Measurements from ENCODE around the gene GNG10.
A peak's percentile ranks its signal among the peaks of the same experiment; 100 is the strongest.
"Not testable (repeated sequence)": the region's sequence is repeated elsewhere in the genome, so short reads cannot be mapped to it uniquely, and the experiment has no call there.

The GNG10 gene

DNA sequence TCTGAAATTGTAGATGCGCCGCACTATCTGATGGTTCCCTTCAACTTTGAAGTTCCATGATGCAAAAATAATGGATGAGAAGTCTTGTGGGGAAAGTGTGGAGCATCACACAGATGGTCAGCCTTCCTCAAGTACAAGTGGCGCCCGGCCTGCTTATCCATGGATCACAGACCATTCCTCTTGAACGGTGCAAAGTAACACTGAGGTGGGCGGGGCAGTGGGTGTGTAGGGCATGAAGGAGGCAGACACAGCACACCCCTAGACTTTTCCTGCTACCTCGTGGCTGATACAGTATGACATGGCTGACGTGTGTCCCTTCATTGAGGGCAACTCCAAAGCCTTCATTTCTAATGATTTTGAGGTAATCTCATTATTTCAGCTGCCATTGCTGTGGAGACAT, 2.5 kb upstream of the GNG10 start:
- no peak for DNase-seq

DNA sequence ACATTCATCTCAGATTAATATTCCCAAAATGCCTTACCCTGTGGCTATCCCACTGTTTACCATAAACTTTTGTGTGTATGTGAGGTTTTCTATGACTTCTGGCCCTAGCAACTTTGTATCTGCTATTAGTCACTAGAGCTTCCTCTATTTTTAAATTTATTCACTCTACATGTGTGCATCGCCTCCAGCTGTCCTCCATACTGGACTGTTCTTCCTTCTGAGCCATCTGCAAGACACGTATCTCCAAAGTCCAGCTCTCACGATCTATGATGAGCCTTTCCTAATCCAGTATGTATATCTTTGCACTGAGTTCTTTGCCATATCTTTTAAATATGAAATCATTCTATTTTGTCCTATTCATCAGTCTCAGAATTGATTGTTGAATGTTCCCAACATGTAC, 1.7 kb upstream of the GNG10 start:
- DNase-seq = no peak

- DNase-seq = peak; percentile 3
Measured at GRCh38 chr9:111661802-111662521, 557 bp downstream of the GNG10 start.

- DNase-seq = no peak
Measured at GRCh38 chr9:111662576-111663300, 1.3 kb downstream of the GNG10 start.

- no peak for DNase-seq
Measured at GRCh38 chr9:111663301-111663823, 2.0 kb downstream of the GNG10 start.

DNA sequence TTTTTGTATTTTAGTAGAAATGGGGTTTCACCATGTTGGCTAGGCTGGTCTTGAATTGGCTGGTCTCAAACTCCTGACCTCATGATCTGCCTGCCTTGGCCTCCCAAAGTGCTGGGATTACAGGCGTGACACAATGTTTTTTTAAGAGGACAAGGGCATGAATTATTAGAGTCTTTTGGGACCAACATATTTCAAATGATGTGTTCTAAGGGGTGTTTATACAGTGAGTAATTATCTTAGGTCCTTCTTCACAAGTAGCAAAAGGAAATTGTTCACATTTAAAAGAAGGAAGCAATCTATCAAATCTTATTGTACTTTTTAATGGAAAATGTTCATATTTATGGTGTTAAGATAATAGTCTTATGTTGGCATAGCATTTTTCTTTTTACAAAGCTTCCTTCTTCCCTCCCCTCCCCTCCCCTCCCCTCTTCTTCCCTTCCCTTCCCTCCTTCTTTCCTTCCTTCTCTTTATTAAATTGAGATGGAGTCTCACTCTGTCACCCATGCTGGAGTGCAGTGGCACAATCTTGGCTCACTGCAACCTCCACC, 6.7 kb downstream of the GNG10 start:
- no peak for DNase-seq

GRCh38 chr9:111668601-111669000, 7.2 kb downstream of the GNG10 start:
- not testable (repeated sequence) for DNase-seq

- DNase-seq = no peak
Measured at GRCh38 chr9:111674319-111674718, 12.9 kb downstream of the GNG10 start.

GRCh38 chr9:111676116-111676515, 14.7 kb downstream of the GNG10 start:
- DNase-seq = no peak

DNA sequence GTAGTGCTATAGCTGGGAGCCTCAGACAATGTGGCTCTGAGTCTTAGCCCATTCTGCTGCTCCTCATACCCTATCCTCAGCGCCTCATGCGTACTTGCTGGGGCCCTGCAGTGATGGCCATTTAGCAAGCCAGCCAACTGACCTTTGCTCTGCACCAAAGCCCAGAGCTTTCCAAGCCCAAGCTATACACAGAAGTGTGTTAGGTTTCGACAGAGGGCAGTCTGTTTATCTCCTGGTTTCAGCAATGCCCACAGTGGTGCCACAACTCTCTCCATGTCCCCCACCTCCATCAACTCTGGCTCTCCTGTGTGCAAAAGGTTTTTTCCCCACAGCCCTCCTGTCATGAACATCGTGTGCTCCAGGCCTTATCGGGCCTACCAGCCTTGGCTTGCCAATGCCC, 16.9 kb downstream of the GNG10 start:
- no peak for DNase-seq

- no peak for DNase-seq
Measured at GRCh38 chr9:111679199-111679598, 17.8 kb downstream of the GNG10 start.

GRCh38 chr9:111683392-111683791, 22.0 kb downstream of the GNG10 start:
- no peak for DNase-seq

- peak; percentile 17 for DNase-seq
Measured at GRCh38 chr9:111691672-111692329, 30.4 kb downstream of the GNG10 start.

- no peak for DNase-seq
Measured at GRCh38 chr9:111696796-111697195, 35.4 kb downstream of the GNG10 start.

- DNase-seq = no peak
Measured at GRCh38 chr9:111700776-111701175, 39.4 kb downstream of the GNG10 start.

DNA sequence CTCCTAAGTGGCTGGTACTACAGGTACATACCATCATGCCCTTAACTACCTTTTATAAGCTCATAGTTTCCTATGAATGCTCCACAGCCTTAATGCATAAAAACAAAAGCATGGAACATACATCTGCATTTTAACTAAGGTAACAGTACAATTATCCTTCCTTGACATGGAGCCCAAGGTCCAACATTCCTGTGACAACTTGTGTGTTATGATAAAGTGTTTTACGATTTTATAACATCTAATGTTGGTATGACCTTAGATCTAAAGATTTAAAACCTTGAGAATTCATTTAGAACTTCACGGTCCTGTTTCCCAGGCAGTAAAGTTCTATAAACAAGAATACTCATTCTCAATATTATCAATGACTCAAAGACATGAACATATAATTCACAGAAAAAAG, 43.1 kb downstream of the GNG10 start:
- DNase-seq = no peak

DNA sequence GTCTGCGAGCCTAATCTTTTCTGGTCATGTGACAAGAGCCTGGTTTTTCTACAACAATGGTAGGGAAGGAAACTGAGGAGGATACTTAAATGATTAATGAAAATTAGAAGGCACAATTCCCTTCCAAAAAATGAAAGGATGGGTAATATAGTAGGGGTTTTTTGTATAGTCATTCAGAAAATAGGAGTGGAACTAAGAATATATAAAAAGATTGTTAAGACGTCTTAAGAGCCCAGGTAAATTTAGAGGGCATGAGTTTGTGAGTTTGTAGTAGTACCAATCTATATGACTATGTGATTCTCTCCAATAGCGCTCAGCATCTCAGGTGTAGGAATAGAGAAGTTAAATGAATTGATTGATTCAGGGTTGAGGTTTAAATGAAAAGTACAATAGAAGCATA, 50.1 kb downstream of the GNG10 start:
- no peak for DNase-seq

- no peak for DNase-seq
Measured at GRCh38 chr9:111712369-111712768, 51.0 kb downstream of the GNG10 start.

GRCh38 chr9:111715471-111715870, 54.1 kb downstream of the GNG10 start:
- no peak for DNase-seq

DNA sequence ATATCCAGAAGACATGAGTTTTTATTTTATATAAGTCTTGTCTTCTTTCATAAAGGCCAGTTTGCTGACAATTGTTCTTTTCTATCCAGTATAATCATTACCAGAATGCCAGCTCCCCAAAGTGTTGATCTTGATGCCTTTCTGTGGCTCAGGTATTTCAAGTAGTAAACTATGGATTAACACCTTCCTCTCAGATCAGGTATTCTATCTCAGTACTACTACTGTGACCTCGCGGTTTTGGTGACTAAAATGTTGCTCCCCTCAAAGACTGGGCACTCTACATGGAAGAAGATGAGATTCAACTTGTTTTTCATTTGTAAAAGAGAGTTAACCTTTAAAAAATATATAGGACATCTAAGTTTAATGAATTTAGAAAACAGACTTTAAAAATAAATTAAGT, 58.1 kb downstream of the GNG10 start:
- no peak for DNase-seq

All from RPMI8226 (cell line).